ENCODE measurements around the gene ACR. TPM values are rescaled to one million over a fixed set of nuclear protein-coding genes. Genes with fewer than 3 reads are reported as not detected.

The ACR gene
- total RNA-seq, 2 experiments from 2014 or later: not detected

DNA sequence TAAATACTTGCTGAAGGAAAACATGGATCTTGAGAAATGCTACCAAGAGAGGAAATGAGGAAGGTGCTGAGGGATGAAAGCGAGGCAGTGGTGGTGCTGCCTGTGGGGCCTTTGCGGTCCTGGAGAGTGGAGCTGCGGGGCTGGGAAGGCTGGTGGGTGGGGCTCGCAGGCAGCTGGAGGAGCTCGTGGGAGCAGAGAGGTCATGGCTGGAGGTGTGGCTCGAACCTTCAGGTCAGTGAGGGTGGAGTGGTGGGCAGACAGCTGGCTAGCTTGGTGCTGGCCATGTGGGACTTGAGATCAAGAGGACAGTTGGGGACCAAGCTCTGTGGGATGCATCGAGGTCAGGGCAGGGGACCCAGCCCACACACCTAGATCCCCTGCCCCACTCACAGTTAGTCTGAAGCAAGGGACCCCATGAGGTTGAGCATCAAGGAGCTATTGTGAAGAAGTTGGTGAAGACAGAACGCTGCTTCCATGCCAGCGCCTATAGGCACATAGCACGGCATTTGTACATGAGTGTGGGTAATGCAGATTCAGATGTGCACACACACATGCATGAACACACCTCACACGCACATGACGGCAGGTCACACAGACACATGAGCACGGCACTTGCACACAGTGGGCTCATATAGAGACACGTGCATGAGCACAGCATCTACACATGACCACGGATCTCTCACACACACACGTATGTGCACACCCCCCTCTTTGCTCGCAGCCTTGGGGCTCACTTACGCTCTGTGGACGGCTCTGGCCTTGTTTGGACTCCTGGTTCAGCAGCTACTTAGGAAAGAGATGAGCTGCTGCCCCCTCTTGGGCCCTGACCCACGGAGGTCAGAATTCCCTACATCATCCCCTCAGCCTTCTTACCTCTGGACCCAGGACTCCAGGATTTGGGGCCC lies 34.9 kb upstream of the ACR start:
- no peaks in the 10 kb centered on the region for H3K27me3 Mint-ChIP-seq
- H3K4me1 Mint-ChIP-seq (ENCODE audit: low read depth): peaks cover 13% of the 10 kb centered on the region
- intact Hi-C loops (cut with micrococcal nuclease): no loop called here
- ChIA-PET POLR2A (interaction anchor here (0.6 to 0.8 kb wide), 2 partner anchors 9 to 76 kb away, joined by 3 read pairs; no protein-coding TSS in a partner anchor), CTCF (interaction anchor here (1.5 kb wide), 1 partner anchor 12 kb away, joined by 4 read pairs; no protein-coding TSS in a partner anchor)
- H3K9me3 Mint-ChIP-seq: no peaks in the 10 kb centered on the region
- no peak overlapping the region for H3K27ac Mint-ChIP-seq
- no peaks in the 10 kb centered on the region for H3K36me3 Mint-ChIP-seq (ENCODE audit: low read depth)
- DNase-seq (no peak), ATAC-seq (no peak)
- H3K4me3 Mint-ChIP-seq: no peak overlapping the region
- TF ChIP-seq, protein P1, sequence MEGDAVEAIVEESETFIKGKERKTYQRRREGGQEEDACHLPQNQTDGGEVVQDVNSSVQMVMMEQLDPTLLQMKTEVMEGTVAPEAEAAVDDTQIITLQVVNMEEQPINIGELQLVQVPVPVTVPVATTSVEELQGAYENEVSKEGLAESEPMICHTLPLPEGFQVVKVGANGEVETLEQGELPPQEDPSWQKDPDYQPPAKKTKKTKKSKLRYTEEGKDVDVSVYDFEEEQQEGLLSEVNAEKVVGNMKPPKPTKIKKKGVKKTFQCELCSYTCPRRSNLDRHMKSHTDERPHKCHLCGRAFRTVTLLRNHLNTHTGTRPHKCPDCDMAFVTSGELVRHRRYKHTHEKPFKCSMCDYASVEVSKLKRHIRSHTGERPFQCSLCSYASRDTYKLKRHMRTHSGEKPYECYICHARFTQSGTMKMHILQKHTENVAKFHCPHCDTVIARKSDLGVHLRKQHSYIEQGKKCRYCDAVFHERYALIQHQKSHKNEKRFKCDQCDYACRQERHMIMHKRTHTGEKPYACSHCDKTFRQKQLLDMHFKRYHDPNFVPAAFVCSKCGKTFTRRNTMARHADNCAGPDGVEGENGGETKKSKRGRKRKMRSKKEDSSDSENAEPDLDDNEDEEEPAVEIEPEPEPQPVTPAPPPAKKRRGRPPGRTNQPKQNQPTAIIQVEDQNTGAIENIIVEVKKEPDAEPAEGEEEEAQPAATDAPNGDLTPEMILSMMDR (IDR thresholded peaks at IDR 0.05): no peak

DNA sequence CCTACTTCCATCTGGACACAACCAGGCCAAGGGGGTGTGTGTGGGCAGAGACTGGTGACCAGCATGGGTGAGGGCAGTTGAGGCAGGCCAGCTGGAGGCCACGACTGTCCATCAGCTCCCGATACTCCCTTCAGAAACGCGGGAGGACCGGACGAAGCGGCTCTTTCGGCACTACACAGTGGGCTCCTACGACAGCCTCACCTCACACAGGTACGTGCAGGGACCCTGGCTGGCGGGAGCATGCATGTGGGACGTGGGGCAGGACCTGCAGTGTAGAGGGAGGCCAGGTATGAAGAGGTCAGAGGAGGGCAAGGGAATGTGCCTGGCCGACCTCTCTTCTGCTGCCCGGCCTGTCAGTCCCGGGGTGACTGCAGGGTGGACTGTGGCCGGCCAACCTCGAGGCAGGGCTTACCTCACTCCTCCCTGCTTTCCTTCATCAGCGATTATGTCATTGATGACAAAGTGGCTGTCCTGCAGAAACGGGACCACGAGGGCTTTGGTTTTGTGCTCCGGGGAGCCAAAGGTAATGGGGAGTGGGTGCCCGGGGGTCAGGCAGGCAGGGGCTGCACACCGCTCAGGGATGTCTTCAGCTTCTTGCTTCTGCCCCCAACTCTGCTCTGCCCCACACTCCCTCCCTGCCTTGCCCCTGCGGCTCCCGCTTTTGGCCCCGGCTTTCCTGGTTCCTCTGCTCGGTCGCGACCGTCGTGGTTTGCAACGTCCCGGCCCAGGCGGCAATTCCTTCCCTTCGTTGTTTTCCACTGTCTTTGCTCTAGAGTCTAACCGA lies 34.1 kb upstream of the ACR start:
- Mint-ChIP-seq H3K4me3 (no peak overlapping the region), H3K9me3 (no peaks in the 10 kb centered on the region), H3K27ac (no peak overlapping the region), H3K27me3 (no peaks in the 10 kb centered on the region), H3K36me3 (ENCODE audit: low read depth) (no peaks in the 10 kb centered on the region), H3K4me1 (ENCODE audit: low read depth) (peaks cover 13% of the 10 kb centered on the region)
- TF ChIP-seq, protein P1 (IDR thresholded peaks at IDR 0.05): no peak
- ATAC-seq: no peak
- ChIA-PET CTCF (no interaction called here), POLR2A (no interaction called here)
- intact Hi-C loops (cut with micrococcal nuclease): no loop called here
- DNase-seq: no peak

DNA sequence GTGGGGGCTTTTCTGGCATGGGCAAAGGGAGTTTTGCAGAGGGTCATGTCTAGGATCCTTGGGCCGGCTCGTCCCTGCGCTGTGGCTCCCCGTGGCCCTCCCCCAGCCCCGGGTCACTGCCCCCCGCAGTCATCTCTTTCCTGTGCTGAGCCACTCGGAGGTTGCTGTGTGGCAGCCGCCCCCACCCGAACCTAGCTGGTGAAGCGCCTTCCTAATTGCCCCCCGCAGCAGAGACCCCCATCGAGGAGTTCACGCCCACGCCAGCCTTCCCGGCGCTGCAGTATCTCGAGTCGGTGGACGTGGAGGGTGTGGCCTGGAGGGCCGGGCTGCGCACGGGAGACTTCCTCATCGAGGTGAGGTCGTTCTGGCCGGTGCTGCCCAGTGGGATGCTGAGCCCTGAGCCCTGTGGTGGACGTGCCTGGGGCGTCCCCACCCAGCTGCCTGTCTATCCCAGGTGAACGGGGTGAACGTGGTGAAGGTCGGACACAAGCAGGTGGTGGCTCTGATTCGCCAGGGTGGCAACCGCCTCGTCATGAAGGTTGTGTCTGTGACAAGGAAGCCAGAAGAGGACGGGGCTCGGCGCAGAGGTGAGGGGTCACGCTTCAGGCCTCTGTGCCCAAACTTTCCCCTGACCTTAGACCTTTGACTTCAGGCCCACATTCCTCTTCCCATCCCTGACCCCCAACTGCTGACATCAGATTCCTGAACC lies 33.3 kb upstream of the ACR start:
- no peaks in the 10 kb centered on the region for H3K27me3 Mint-ChIP-seq
- POLR2A ChIA-PET: no interaction called here
- H3K27ac Mint-ChIP-seq: no peak overlapping the region
- intact Hi-C loops (cut with micrococcal nuclease): no loop called here
- H3K4me1 Mint-ChIP-seq (ENCODE audit: low read depth): peaks cover 13% of the 10 kb centered on the region
- ATAC-seq (no peak), DNase-seq (no peak)
- TF ChIP-seq, protein P1 (IDR thresholded peaks at IDR 0.05): no peak
- H3K9me3 Mint-ChIP-seq: no peaks in the 10 kb centered on the region
- no peak overlapping the region for H3K4me3 Mint-ChIP-seq
- no peaks in the 10 kb centered on the region for H3K36me3 Mint-ChIP-seq (ENCODE audit: low read depth)
- CTCF ChIA-PET: no interaction called here

DNA sequence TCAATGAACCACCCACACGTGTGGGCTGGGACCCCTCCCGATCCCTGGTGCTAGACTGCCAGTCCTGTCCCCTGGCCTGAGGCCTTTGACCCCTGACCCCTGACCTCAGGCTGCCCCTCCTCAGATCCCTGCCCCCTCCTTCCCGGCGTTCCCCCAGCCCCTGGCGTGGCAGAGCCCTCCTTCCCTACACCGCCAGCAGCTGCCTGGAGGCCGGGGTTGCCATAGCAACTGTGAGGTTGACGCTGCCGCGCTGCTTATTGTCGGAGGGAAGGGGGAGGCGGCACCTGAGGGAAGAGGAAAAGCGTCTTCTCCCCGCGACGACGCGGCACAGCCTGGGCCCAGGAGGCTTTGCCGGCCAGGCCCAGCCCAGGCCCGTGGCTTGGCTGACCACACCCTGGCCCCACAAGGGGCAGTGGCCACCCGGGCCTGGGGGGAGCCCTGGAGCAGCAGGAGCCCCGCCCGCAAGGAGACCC lies 32.7 kb upstream of the ACR start:
- ATAC-seq (no peak), DNase-seq (no peak)
- peaks cover 13% of the 10 kb centered on the region for H3K4me1 Mint-ChIP-seq (ENCODE audit: low read depth)
- H3K36me3 Mint-ChIP-seq (ENCODE audit: low read depth): no peaks in the 10 kb centered on the region
- ChIA-PET CTCF (no interaction called here), POLR2A (no interaction called here)
- no peaks in the 10 kb centered on the region for H3K9me3 Mint-ChIP-seq
- H3K4me3 Mint-ChIP-seq: no peak overlapping the region
- no peak overlapping the region for H3K27ac Mint-ChIP-seq
- TF ChIP-seq, protein P1 (IDR thresholded peaks at IDR 0.05): no peak
- intact Hi-C loops (cut with micrococcal nuclease): no loop called here
- no peaks in the 10 kb centered on the region for H3K27me3 Mint-ChIP-seq

All from activated CD8-positive, alpha-beta T cell treated with anti-CD3 and anti-CD28 coated beads for 36 hours (primary cell).